HEK293T (cell line): ENCODE measurements around the gene SHROOM4.

ENCODE experiments used
- FOXM1 ChIP-seq: fragments of 450-650 bp; IDR thresholded peaks from 2 replicates; pipeline ENCODE4 v1.6.1; 2017; ENCODE audit warnings: mild to moderate bottlenecking, borderline replicate concordance
- LEF1 ChIP-seq: fragments of 450-650 bp; IDR thresholded peaks from 2 replicates; pipeline ENCODE4 v1.6.1; 2017; ENCODE audit warnings: mild to moderate bottlenecking, borderline replicate concordance

GRCh38 chrX:50643525-50644137 lies 170.4 kb downstream of the SHROOM4 start:
- TF ChIP-seq LEF1 (no peak), FOXM1 (no peak)
